HG02642 (cell line): ENCODE results near the gene CRISP2.
"Not testable (repeated sequence)": the region's sequence is repeated elsewhere in the genome, so short reads cannot be mapped to it uniquely, and the experiment has no call there.

ENCODE experiments used
- ATAC-seq: cut with Tn5 transposase; IDR thresholded peaks from one replicate; pipeline ENCODE4 v1.9.1; 2021; ENCODE audit warnings: mild to moderate bottlenecking; ENCODE audit not compliant: unreplicated experiment, poor library complexity

Gene CRISP2, protein sequence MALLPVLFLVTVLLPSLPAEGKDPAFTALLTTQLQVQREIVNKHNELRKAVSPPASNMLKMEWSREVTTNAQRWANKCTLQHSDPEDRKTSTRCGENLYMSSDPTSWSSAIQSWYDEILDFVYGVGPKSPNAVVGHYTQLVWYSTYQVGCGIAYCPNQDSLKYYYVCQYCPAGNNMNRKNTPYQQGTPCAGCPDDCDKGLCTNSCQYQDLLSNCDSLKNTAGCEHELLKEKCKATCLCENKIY

GRCh38 chr6:49713346-49713745 lies at the start of gene CRISP2:
Gene CRISP2 (minus strand): TSS chr6:49713543. CDS start chr6:49709196, 4,347 bp downstream.
- ATAC-seq, result no peak

DNA sequence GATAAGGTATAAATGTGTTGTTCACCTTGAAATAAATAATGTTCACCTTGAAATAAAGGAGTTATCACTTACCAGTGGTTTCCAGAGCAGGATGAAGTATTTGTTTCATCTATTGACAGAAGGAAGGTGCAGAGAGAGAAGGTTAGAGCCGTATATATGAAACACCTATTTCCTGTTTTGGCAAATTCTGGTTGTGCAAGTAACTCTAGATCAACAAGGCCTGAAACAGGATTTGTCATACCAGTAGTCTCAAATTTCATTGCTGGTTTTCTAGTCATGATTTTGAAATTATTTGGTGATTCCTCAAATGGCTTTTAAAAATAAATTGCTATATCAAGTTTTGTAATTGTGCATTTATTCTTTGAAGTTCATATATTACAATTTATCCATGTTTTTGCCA lies 30.9 kb upstream of the CRISP2 start, which contains the start of gene CRISP3:
CRISP3 (minus strand) TSS at position 130 of the 400 bp plus-strand sequence; CDS start at position 109, 21 bp downstream.
- no peak for ATAC-seq

DNA sequence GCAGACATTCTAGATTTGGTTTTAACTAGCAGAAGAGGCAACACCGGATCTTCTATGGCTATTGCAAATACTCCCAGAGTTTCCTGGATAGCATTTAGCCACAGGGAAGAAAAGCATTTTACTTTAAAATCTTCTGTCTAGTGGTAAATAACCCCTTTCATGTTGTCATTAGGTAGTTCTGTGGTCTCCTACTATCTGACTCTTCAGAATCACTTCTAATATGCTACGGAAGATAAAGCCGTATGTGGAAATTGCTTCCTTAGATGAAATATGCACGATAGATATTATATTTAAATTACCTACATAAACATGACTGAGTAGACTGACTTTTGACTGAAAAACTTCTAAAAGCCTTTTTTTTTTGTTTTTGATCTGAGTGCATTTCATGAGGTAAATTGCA lies 30.1 kb upstream of the CRISP2 start:
- no peak for ATAC-seq

DNA sequence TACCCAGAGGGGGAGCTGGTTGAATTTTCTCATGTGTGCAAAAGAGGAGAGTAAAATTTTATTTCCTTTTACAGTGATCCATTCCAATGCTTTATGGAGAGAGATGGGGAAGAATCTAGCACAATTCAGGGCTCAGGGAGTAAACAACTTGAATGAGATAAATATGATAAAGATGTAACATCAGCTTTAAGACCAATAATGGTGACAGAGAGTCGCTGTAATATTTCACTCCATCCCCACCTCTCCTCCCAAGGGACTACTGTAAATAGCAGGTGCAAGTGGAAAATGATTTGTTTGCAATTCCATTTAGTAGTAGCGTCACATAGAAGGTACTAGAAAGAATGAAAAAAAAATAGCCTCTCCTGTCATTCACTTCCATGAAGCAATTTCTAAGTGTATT lies 26.1 kb upstream of the CRISP2 start:
- no peak for ATAC-seq

- ATAC-seq, result no peak
These were observed 22.7 kb upstream of the CRISP2 start for GRCh38 chr6:49736017-49736508.

GRCh38 chr6:49733680-49734079 lies 20.3 kb upstream of the CRISP2 start:
- ATAC-seq, result no peak

- ATAC-seq, result no peak
These were observed 19.4 kb upstream of the CRISP2 start for GRCh38 chr6:49732781-49733180.

DNA sequence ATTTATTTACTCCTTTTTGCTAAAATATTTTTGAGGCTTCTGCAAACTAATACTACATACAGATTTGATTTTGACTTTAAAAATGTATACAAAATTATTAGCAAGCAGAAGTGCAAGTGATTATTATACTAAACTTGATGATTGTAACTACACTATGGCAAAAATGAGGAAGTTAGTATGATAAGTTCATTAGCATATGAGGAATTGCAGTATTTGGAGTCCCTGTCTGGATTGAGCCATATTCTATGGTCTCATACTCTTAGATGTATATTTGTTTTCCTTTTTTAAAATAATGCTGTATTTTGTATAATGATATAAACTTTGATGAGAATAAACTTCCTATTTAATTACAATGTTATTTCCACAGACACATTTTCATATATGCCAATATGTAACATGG lies 16.9 kb upstream of the CRISP2 start:
- ATAC-seq, result no peak

GRCh38 chr6:49723917-49724316 lies 10.6 kb upstream of the CRISP2 start:
- ATAC-seq, result not testable (repeated sequence)

DNA sequence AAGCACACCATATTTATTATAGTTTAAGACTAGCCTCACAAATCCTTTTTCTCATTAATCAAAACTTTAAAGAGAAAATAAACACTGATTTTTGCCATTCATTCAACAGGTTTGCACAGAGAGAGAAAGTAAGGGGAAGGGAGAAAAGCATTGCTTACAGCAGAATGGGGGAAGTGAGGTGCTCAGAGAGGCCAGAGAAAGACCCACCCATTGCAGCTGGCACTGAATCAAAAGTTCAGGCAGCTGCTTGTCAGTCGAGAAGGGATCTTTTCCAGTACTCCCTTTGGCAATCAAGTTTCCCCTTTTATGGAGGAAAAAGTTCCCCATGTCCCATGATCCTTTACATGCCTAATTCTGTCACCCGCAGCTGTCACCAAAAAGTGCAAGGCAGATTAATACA lies 8.0 kb upstream of the CRISP2 start:
- ATAC-seq, result no peak

- ATAC-seq, result no peak
These were observed 7.0 kb upstream of the CRISP2 start for GRCh38 chr6:49720372-49720771.

- ATAC-seq, result no peak
These were observed 14.9 kb downstream of the CRISP2 start for GRCh38 chr6:49698478-49698877.

DNA sequence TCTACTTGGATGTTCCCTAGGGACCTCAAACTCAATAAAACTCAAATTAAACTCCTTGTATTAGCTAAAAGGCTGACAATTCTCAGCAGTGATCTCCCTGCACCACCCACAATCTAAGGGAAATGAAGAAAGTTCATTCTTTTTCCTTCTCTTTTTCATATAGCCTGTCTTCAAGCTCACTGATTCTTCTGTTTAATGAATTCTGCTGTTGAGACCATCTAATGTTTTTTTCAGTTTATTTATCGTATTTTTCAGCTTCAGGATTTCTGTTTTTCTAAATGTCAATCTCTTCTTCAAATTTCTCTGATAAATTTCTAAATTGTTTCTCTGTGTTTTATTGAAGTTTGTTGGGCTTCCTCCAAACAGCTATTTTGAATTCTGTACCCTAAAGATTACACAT lies 19.8 kb downstream of the CRISP2 start:
- ATAC-seq, result no peak

DNA sequence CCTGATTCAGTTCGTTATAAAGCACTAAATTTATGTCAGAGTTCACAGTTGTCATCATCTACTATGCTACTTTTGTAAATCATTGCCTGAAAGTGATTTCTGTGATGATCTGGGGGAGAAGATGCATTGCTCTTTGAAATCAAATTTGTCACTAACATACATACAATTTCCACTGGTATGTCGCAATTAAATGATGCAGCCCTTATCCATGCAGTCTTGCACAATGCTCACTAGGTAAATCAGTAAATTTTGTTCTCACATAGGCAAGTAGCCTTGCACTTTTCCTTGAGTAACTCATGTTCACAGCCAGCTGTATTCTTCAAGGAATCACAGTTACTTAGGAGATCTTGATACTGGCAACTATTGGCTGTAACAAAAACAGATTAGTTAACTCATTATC lies 20.8 kb downstream of the CRISP2 start:
- no peak for ATAC-seq

GRCh38 chr6:49676671-49677281 lies 36.6 kb downstream of the CRISP2 start:
- no peak for ATAC-seq

GRCh38 chr6:49675816-49676215 lies 37.5 kb downstream of the CRISP2 start:
- no peak for ATAC-seq

DNA sequence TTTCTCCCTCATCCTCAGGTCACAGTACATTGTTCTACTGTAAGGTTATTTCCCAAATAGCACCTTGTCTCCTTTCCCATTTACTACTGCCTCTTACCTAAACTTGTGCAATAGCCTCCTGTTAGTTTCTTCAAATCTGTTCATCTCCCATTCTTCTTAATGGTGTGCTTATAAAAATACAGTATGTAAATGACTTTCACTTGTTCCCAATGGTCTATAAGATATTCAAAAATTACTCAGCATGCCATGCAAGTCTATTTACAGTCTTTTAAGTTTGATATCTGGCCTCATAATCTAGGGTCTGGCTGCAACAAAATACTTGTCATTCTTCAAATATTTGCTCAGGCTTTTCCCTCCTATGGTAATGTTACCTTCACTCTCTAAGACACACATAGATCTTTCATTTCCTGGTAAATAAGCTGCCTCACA lies 45.2 kb downstream of the CRISP2 start:
- ATAC-seq, result no peak

DNA sequence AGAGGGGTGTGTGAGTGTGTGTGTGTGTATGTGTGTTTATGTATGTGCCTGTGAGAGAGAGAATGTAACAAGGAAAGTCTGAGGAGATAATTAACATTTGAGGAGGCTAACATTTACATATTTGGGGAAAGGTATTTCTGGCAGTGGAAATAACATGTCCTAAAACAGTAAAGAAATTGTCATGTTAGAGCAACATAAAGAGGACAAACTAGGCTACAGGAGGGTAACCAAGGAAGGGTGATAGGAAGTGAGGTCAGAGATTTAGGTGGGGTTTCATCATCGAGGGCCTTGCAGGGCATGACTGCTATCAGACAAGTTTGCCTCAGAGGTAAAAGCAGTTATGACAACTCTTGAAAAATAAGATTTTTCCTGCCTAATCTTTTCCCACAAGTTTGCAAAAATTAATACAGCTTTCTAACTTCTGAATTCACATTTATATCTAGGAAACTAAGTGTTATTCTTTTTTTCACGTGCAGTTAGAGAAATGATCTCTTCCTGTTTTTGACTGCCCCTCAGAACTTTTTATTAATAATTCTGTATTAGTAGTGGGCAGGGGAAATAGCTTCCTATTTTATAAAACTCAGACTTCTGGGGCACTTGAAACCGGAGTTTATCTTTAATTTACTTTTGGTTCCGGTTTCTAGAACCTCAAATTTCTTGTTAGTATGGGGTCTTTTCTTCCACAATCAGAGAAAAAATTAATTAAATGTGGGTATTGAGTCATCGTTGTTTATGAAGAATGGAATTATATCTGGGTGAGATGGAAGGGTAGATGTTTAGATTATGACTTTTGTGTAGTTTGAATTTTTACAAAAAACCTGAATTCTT lies 46.2 kb downstream of the CRISP2 start:
- no peak for ATAC-seq

- no peak for ATAC-seq
These were observed 46.9 kb downstream of the CRISP2 start for GRCh38 chr6:49666480-49666879.

DNA sequence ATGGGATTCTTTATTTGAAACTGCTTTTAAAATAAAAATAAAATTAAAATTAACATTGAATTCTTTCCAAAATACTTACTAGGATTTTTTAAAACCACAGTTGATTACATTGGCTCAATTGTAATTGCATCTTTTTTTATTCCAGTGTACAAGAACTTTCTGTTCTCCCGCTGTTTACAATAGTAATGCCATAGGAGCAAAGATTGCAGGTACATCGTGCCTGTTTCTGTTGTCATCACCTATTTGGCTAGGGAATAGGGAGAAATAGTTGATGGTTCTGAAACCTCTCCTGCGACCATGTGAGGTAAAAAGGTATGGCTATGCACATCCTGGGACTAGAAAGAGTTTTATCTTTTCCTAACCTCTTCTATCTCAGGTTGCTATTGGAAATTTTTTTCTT lies 48.5 kb downstream of the CRISP2 start:
- ATAC-seq, result no peak

GRCh38 chr6:49664054-49664453 lies 49.3 kb downstream of the CRISP2 start:
- ATAC-seq, result not testable (repeated sequence)
